Measurements from ENCODE around the gene MGMT.

DNA sequence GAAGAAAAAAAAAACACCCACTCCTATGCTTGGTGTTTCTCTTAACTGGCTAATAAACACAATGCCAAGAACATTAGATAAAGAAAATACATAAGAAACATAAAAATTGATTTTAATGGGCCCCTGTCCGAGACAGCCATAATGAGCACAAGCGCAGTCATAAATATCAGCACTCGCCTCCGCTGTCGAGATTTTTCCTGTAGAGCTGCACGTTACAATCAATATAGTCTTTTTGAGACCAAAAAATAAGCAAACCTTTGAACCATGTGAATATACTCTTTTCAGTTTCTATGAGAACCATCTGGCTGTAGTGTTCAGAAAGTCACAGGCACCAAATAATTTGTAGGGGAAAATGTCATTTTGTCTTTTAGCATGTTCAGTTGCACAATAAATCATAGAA is 70.1 kb downstream of the MGMT start:
- TF ChIP-seq, protein P1, sequence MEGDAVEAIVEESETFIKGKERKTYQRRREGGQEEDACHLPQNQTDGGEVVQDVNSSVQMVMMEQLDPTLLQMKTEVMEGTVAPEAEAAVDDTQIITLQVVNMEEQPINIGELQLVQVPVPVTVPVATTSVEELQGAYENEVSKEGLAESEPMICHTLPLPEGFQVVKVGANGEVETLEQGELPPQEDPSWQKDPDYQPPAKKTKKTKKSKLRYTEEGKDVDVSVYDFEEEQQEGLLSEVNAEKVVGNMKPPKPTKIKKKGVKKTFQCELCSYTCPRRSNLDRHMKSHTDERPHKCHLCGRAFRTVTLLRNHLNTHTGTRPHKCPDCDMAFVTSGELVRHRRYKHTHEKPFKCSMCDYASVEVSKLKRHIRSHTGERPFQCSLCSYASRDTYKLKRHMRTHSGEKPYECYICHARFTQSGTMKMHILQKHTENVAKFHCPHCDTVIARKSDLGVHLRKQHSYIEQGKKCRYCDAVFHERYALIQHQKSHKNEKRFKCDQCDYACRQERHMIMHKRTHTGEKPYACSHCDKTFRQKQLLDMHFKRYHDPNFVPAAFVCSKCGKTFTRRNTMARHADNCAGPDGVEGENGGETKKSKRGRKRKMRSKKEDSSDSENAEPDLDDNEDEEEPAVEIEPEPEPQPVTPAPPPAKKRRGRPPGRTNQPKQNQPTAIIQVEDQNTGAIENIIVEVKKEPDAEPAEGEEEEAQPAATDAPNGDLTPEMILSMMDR (IDR thresholded peaks at IDR 0.05): no peak
- TF ChIP-seq EP300 (IDR thresholded peaks at IDR 0.05) (no peak), POLR2AphosphoS5 (IDR thresholded peaks at IDR 0.05) (no peak)
